Measurements from ENCODE around the gene RAVER1. TPM values are rescaled to one million over a fixed set of nuclear protein-coding genes. Genes with fewer than 3 reads are reported as not detected.

The RAVER1 gene
- total and polyA plus RNA-seq, 9 donors = 1.3 to 50.7 (median 32.3) TPM

DNA sequence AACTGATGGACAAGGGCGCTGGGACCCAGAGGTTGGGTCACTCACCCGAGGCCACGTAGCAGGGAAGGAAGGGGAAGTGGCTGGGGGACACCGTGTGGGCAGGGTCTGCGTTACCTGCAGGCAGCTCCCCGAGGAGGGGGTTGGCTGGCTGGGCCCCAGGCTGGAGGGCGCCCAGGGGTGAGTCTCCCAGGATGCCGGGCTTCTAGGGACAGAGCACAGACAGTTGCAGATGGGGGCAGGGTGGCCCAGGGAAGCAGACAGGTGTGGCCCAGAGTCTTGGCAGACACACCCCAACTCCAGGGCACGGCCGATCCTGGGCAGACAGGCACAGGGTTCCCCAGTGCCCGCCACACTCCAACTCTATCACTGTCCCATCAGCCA is 11.9 kb downstream of the RAVER1 start:
- DNase-seq = no peak
- TF ChIP-seq POLR2A (IDR thresholded peaks at IDR 0.05) = no peak
- no peaks in the 10 kb centered on the region for H3K27me3 ChIP-seq
- no peaks in the 10 kb centered on the region for H3K9me3 ChIP-seq
- WGBS, 3 donors = 89 to 91% (median 91%) methylated on average over 11 of the region's 11 CpGs
- H3K4me1 ChIP-seq (ENCODE audit: insufficient read depth) = no peaks in the 10 kb centered on the region
- intact Hi-C loops (cut with DNase I) = no loop called here
- no peak overlapping the region for H3K27ac ChIP-seq
- no peaks in the 10 kb centered on the region for H3K36me3 ChIP-seq
- no peak overlapping the region for H3K4me3 ChIP-seq

DNA sequence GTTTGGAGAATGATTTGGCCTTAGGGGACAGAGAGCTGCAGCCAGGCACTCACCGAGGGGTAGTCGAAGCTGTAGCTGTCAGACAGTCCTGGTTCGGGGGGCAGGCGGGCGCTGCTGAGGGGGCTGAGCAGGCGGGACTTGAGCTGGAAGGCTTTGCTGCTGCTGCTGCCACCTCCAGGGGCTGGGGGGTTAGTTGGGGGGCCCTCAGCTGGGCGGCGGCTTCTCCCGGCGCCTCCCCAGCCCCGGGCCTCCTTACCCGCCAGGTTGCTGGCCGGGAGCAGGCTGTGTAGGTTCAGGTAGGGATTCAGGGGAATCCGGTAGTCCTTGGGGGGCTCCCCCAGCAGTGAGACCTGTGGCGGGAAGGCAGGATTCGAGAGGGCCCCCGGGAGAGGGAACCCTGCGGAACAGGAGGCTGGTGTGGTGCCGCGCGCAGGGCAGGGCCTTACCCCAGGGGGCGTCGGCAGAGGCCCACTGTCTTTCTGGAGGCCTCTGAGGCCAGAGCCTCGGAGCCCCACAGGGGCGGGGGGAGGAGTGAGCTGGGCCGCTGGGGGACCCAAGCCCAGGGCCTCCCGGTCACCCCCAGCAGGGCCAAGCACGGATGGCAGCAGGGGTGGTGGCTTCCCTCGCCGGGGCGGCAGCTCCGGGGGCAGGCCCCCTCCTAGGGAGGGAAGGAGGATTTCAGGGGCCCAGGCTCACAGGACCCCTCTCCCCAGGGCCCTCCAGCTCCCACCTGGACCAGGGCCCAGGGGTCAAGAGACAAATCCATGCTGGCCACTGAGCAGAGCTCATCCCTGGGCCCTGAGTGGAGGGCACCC is 12.5 kb downstream of the RAVER1 start:
- H3K4me3 ChIP-seq = no peak overlapping the region
- WGBS, 3 donors = 89% methylated on average over 20 to 32 of the region's 32 CpGs
- no peak for DNase-seq
- peaks cover 1% of the 10 kb centered on the region for H3K4me1 ChIP-seq (ENCODE audit: insufficient read depth)
- no peak overlapping the region for H3K27ac ChIP-seq
- H3K27me3 ChIP-seq = no peaks in the 10 kb centered on the region
- no peaks in the 10 kb centered on the region for H3K36me3 ChIP-seq
- no peaks in the 10 kb centered on the region for H3K9me3 ChIP-seq
- TF ChIP-seq EP300 (IDR thresholded peaks at IDR 0.05) = no peak
- TF ChIP-seq, protein P1, sequence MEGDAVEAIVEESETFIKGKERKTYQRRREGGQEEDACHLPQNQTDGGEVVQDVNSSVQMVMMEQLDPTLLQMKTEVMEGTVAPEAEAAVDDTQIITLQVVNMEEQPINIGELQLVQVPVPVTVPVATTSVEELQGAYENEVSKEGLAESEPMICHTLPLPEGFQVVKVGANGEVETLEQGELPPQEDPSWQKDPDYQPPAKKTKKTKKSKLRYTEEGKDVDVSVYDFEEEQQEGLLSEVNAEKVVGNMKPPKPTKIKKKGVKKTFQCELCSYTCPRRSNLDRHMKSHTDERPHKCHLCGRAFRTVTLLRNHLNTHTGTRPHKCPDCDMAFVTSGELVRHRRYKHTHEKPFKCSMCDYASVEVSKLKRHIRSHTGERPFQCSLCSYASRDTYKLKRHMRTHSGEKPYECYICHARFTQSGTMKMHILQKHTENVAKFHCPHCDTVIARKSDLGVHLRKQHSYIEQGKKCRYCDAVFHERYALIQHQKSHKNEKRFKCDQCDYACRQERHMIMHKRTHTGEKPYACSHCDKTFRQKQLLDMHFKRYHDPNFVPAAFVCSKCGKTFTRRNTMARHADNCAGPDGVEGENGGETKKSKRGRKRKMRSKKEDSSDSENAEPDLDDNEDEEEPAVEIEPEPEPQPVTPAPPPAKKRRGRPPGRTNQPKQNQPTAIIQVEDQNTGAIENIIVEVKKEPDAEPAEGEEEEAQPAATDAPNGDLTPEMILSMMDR (IDR thresholded peaks at IDR 0.05) = no peak
- TF ChIP-seq POLR2A (IDR thresholded peaks at IDR 0.05) = no peak
- intact Hi-C loops (cut with DNase I) = no loop called here

DNA sequence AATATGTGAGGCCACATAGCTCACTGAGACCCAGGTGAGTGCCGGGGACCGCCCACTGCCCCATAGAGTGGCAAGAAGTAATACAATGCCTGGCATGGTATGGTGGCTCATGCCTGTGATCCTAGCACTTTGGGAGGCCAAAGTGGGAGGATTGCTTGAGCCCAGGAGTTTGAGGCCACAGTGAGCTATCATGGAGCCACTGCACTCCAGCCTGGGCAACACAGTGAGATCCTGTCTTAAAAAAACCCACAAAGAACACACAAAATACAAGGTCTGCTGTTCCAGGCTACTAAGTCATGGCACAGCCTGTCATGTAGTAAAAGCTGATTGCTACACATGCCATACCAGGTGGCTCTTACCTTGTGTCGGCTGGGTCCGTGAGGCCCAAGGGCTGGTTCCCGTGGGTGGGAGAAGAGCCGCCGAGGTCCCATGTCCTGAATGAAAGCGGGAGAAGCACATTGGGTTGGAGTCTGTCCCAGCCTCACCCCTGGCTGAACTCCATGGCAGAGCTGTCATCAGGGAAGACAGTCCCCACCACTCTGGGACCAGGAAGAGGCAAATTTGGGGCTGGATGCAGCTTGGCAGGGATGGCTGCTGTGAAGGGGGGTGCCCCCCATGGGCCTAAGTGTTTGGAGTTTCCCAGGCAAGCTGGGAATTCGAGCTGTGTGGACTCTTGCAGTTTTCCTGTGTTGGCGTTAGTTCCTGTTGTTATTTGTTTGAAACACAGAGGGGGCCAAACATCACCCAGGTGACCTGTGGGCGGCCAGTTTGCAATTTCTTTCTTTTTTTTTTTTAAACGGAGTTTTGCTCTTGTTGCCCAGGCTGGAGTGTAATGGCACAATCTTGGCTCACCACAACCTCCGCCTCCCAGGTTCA is 14.3 kb downstream of the RAVER1 start:
- intact Hi-C loops (cut with DNase I) = no loop called here
- DNase-seq = no peak
- Histone ChIP-seq H3K36me3 (no peaks in the 10 kb centered on the region), H3K27ac (no peak overlapping the region), H3K27me3 (no peaks in the 10 kb centered on the region), H3K4me3 (no peak overlapping the region), H3K4me1 (ENCODE audit: insufficient read depth) (peaks cover 3% of the 10 kb centered on the region), H3K9me3 (no peaks in the 10 kb centered on the region)
- TF ChIP-seq, protein P1 (IDR thresholded peaks at IDR 0.05) = no peak
- no peak for TF ChIP-seq POLR2A (IDR thresholded peaks at IDR 0.05)
- TF ChIP-seq EP300 (IDR thresholded peaks at IDR 0.05) = no peak
- 86 to 91% (median 87%) methylated on average over 13 of the region's 13 CpGs for WGBS, 3 donors

DNA sequence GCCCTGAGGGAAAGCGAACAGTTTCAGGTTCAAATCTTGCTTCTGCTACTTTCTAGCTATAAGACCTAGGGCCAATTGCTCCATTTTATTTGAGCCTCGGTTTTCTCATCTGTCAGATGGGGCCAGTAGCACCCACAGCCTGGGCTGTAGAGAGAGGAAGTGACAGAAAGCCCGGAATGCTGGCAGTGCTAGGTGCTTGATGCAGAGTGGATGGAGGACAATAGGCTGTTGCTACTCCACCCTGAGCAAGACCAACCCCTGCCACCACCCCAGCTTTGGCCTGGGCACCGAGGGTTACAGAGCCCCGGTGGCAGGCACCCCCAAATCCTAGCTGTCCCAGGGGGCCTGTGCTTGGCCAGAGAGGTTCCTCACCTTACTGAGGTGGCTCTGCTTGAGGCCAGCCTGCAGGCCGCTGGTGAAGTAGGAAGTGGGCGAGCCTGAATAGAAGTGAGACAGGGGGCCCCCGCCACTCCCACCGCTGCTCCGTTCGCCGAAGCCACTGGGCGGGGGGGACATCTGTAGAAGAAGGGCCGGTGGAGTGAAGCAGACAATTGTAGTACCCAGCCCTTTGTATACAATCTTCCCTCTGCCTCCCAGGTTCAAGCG is 15.4 kb downstream of the RAVER1 start:
- H3K27me3 ChIP-seq = no peaks in the 10 kb centered on the region
- no peak overlapping the region for H3K27ac ChIP-seq
- H3K9me3 ChIP-seq = no peaks in the 10 kb centered on the region
- no peak for DNase-seq
- H3K4me1 ChIP-seq (ENCODE audit: insufficient read depth) = peaks cover 3% of the 10 kb centered on the region
- intact Hi-C loops (cut with DNase I) = no loop called here
- TF ChIP-seq, protein P1 (IDR thresholded peaks at IDR 0.05) = no peak
- no peak for TF ChIP-seq POLR2A (IDR thresholded peaks at IDR 0.05)
- no peaks in the 10 kb centered on the region for H3K36me3 ChIP-seq
- 87 to 91% (median 88%) methylated on average over 15 of the region's 15 CpGs for WGBS, 3 donors
- H3K4me3 ChIP-seq = no peak overlapping the region

All from ovary (tissue), 9 donors.